Endothelial cell (in vitro differentiated cells): ENCODE measurements around the gene AGPAT4. TPM values are rescaled to one million over a fixed set of nuclear protein-coding genes. Genes with fewer than 3 reads are reported as not detected.

ENCODE experiments used
- DNase-seq: peaks from one replicate; pipeline ENCODE4 v3.0.0; 2021; ENCODE audit warnings: low spot score
- H3K27ac Mint-ChIP-seq: one replicate; pipeline ENCODE4 v1.8.0; 2021; ENCODE audit warnings: mixed read lengths, inconsistent platforms; ENCODE audit not compliant: unreplicated experiment
- H3K27me3 Mint-ChIP-seq: one replicate; pipeline ENCODE4 v1.8.0; 2021; ENCODE audit warnings: mild to moderate bottlenecking, moderate library complexity, mixed read lengths, inconsistent platforms; ENCODE audit not compliant: unreplicated experiment
- H3K36me3 Mint-ChIP-seq: one replicate; pipeline ENCODE4 v1.8.0; 2021; ENCODE audit warnings: mild to moderate bottlenecking, low read depth, mixed read lengths, inconsistent platforms; ENCODE audit not compliant: unreplicated experiment
- H3K4me1 Mint-ChIP-seq: one replicate; pipeline ENCODE4 v1.8.0; 2021; ENCODE audit warnings: mild to moderate bottlenecking, mixed read lengths, inconsistent platforms; ENCODE audit not compliant: unreplicated experiment
- H3K4me3 Mint-ChIP-seq: one replicate; pipeline ENCODE4 v1.8.0; 2021; ENCODE audit warnings: mild to moderate bottlenecking, mixed read lengths, inconsistent platforms; ENCODE audit not compliant: unreplicated experiment
- H3K9me3 Mint-ChIP-seq: one replicate; pipeline ENCODE4 v1.8.0; 2021; ENCODE audit warnings: mixed read lengths, inconsistent platforms; ENCODE audit not compliant: unreplicated experiment
- total RNA-seq: library from RNA; stranded (reverse); fragmentation: NEBNext Ultra II Directional; extraction: Animal tissue kit (Norgen Biotek cat#: 25700); gene quantifications from one replicate; pipeline ENCODE4 v1.2.1, GENCODE V29; 2021; ENCODE audit not compliant: unreplicated experiment
- TF ChIP-seq, protein P1 (sequence below): fragments of 200-600 bp; sonication (generic); IDR thresholded peaks from one replicate; pipeline ENCODE4 v1.5.0; 2021; ENCODE audit warnings: antibody characterized with exemption; ENCODE audit not compliant: unreplicated experiment

Gene AGPAT4
- total RNA-seq, 1 donor from 2014 or later: 25.2 TPM

DNA sequence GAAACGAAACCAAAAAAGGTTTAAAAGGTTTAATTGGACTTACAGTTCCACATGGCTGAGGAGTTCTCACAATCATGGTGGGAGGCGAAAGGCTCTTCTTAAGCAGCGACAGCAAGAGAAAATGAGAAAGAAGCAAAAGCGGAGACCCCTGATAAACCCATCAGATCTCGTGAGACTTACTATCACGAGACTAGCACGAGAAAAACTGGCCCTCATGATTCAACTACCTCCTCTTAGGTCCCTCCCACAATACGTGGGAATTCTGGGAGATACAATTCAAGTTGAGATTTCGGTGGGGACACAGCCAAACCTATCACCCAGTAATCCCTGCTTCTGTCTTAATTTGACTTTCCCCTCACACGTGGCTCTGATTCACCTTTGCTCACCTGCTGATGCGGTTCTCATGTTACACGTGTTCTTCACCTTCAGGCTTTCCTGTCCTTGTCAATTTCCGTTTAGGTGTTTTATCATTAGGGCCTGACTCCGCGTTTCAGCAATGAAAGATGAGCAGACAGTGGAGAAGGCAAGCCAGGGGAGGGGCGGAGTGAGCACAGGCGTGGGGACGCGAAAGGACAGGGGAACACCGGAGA is 57.1 kb downstream of the AGPAT4 start:
- H3K27ac Mint-ChIP-seq: no peak overlapping the region
- no peaks in the 10 kb centered on the region for H3K27me3 Mint-ChIP-seq
- H3K4me1 Mint-ChIP-seq: no peaks in the 10 kb centered on the region
- peaks cover 50% of the 10 kb centered on the region for H3K36me3 Mint-ChIP-seq
- no peak for DNase-seq
- H3K9me3 Mint-ChIP-seq: peaks cover 4% of the 10 kb centered on the region
- TF ChIP-seq, protein P1, sequence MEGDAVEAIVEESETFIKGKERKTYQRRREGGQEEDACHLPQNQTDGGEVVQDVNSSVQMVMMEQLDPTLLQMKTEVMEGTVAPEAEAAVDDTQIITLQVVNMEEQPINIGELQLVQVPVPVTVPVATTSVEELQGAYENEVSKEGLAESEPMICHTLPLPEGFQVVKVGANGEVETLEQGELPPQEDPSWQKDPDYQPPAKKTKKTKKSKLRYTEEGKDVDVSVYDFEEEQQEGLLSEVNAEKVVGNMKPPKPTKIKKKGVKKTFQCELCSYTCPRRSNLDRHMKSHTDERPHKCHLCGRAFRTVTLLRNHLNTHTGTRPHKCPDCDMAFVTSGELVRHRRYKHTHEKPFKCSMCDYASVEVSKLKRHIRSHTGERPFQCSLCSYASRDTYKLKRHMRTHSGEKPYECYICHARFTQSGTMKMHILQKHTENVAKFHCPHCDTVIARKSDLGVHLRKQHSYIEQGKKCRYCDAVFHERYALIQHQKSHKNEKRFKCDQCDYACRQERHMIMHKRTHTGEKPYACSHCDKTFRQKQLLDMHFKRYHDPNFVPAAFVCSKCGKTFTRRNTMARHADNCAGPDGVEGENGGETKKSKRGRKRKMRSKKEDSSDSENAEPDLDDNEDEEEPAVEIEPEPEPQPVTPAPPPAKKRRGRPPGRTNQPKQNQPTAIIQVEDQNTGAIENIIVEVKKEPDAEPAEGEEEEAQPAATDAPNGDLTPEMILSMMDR: no peak
- peak overlapping the region; percentile 79 for H3K4me3 Mint-ChIP-seq

DNA sequence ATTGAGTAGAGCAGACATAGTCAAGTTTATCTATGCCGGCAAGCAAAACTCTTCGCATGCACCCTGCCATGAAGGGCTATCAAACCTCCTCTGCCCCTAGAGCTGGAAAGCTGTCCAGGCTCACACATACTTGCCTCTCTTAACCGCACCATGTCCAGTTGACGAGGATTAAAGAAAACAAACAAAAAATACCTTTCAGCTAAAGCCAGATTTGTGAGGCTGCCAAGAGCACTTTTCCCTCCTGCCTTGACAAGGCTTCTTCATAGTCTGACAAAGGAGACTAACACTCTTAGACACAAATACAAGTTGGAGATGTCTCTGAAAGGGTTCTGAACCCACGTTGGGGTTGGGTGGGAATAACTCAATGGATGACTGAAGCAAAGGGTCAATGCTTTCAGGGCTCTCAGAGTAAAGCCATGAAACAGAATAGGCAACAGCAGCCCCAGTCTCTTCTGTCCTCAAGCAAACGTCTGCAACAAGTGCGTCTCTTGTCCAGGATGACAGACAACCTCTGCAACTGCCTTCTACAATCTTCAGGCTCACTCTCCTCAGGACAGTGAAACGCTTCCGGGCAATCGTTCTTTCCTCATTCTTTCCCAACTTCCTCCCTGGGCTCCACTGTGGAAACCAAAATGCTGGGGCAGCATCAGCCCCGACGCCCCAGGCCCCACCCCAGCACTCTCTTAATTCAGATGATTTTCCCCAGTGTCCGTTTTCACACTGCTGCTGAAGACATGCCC is 57.8 kb downstream of the AGPAT4 start:
- no peaks in the 10 kb centered on the region for H3K4me1 Mint-ChIP-seq
- TF ChIP-seq, protein P1: no peak
- peaks cover 7% of the 10 kb centered on the region for H3K9me3 Mint-ChIP-seq
- peaks cover 44% of the 10 kb centered on the region for H3K36me3 Mint-ChIP-seq
- no peaks in the 10 kb centered on the region for H3K27me3 Mint-ChIP-seq
- no peak overlapping the region for H3K4me3 Mint-ChIP-seq
- H3K27ac Mint-ChIP-seq: no peak overlapping the region
- DNase-seq: no peak

DNA sequence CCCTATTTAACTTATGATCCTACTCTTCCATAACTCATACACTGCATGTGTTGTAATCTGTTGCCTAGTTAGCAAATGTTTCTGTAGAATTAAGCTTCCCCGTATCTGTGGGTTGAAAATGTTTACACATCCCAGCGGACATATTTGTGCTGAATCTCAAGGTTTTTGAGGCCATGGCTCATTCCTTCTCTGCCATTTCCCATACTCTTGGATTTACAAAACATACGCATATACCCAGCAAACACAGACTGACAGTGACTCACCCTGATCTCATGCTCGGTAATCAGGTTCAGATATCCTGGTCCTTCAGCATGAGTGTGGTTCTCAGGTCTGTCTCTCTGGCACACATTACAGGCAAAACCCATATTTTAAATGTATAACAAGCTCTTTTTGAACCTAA is 58.7 kb downstream of the AGPAT4 start:
- DNase-seq: no peak
- Mint-ChIP-seq H3K27ac (no peak overlapping the region), H3K4me3 (no peak overlapping the region), H3K9me3 (peaks cover 9% of the 10 kb centered on the region), H3K36me3 (peaks cover 44% of the 10 kb centered on the region), H3K4me1 (no peaks in the 10 kb centered on the region), H3K27me3 (no peaks in the 10 kb centered on the region)
- TF ChIP-seq, protein P1: no peak

DNA sequence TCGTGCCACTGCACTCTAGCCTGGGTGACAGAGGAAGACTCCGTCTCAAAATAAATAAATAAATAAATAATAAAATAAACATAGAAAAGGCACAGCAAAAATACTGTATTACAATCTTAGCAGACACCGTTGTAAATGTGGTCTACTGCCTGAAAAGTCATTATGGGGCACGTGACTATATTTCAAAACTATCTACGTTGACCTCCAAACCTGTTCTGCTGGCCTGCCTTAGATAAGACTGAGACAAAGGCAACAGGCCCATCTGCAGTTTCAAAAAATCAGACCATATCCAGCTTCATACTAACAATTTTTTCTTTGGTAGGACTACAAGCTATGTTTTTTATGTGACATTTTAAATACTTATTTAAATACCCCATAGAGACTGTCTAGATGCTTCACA is 59.1 kb downstream of the AGPAT4 start:
- H3K9me3 Mint-ChIP-seq: peaks cover 9% of the 10 kb centered on the region
- TF ChIP-seq, protein P1: no peak
- H3K4me1 Mint-ChIP-seq: no peaks in the 10 kb centered on the region
- no peak overlapping the region for H3K27ac Mint-ChIP-seq
- no peaks in the 10 kb centered on the region for H3K27me3 Mint-ChIP-seq
- H3K4me3 Mint-ChIP-seq: no peak overlapping the region
- H3K36me3 Mint-ChIP-seq: peaks cover 44% of the 10 kb centered on the region
- no peak for DNase-seq

DNA sequence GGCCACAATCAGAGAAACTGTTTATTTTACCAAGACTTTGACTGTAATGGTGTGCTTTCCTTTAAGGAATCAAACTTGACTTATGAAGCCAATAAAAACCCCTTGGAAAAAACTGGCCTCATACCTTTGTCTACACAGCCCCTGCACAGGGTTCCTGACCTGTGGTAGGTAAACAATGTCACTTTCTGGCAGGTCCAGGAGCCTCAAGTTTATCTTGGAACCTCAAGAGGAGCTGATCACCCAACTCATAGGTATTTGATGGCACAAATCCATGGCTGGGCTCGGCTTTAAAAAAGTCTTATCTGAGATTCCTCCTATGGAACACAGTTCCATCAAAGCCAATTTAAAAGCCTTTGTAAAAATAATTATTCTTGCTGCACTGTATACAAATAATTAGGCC is 61.0 kb downstream of the AGPAT4 start:
- no peak for DNase-seq
- no peaks in the 10 kb centered on the region for H3K4me1 Mint-ChIP-seq
- no peak overlapping the region for H3K4me3 Mint-ChIP-seq
- TF ChIP-seq, protein P1: no peak
- peaks cover 37% of the 10 kb centered on the region for H3K36me3 Mint-ChIP-seq
- H3K27me3 Mint-ChIP-seq: no peaks in the 10 kb centered on the region
- H3K9me3 Mint-ChIP-seq: peaks cover 9% of the 10 kb centered on the region
- no peak overlapping the region for H3K27ac Mint-ChIP-seq
